ENCODE measurements around the gene EFEMP1. TPM values are rescaled to one million over a fixed set of nuclear protein-coding genes. Genes with fewer than 3 reads are reported as not detected.

Gene EFEMP1
- total RNA-seq, 1 donor: 0.42 TPM

GRCh38 chr2:55948176-55948923, 24.8 kb upstream of the EFEMP1 start:
- Histone ChIP-seq H3K4me1 (ENCODE audit: insufficient read depth, low read length) (no peaks in the 10 kb centered on the region), H3K4me3 (ENCODE audit: low read length) (no peak overlapping the region), H3K9me3 (ENCODE audit: low read depth, low read length) (no peaks in the 10 kb centered on the region), H3K27me3 (ENCODE audit: insufficient read depth, low read length) (no peaks in the 10 kb centered on the region)

GRCh38 chr2:55947752-55948151, 24.2 kb upstream of the EFEMP1 start:
- Histone ChIP-seq H3K4me3 (ENCODE audit: low read length) (no peak overlapping the region), H3K27me3 (ENCODE audit: insufficient read depth, low read length) (no peaks in the 10 kb centered on the region), H3K4me1 (ENCODE audit: insufficient read depth, low read length) (no peaks in the 10 kb centered on the region), H3K9me3 (ENCODE audit: low read depth, low read length) (no peaks in the 10 kb centered on the region)

- Histone ChIP-seq H3K27me3 (ENCODE audit: insufficient read depth, low read length) (no peaks in the 10 kb centered on the region), H3K4me3 (ENCODE audit: low read length) (no peak overlapping the region), H3K9me3 (ENCODE audit: low read depth, low read length) (no peaks in the 10 kb centered on the region), H3K4me1 (ENCODE audit: insufficient read depth, low read length) (no peaks in the 10 kb centered on the region)
These were observed 23.2 kb upstream of the EFEMP1 start for GRCh38 chr2:55946793-55947192.

GRCh38 chr2:55943466-55943865, 19.9 kb upstream of the EFEMP1 start:
- H3K9me3 ChIP-seq (ENCODE audit: low read depth, low read length): no peaks in the 10 kb centered on the region
- no peaks in the 10 kb centered on the region for H3K4me1 ChIP-seq (ENCODE audit: insufficient read depth, low read length)
- no peak overlapping the region for H3K4me3 ChIP-seq (ENCODE audit: low read length)
- no peaks in the 10 kb centered on the region for H3K27me3 ChIP-seq (ENCODE audit: insufficient read depth, low read length)

- Histone ChIP-seq H3K27me3 (ENCODE audit: insufficient read depth, low read length) (no peaks in the 10 kb centered on the region), H3K4me3 (ENCODE audit: low read length) (no peak overlapping the region), H3K4me1 (ENCODE audit: insufficient read depth, low read length) (no peaks in the 10 kb centered on the region)
These were observed 12.8 kb upstream of the EFEMP1 start for GRCh38 chr2:55936351-55936750.

GRCh38 chr2:55934337-55934736, 10.8 kb upstream of the EFEMP1 start:
- no peak overlapping the region for H3K4me3 ChIP-seq (ENCODE audit: low read length)
- no peaks in the 10 kb centered on the region for H3K27me3 ChIP-seq (ENCODE audit: insufficient read depth, low read length)
- H3K9me3 ChIP-seq (ENCODE audit: low read depth, low read length): no peaks in the 10 kb centered on the region
- no peaks in the 10 kb centered on the region for H3K4me1 ChIP-seq (ENCODE audit: insufficient read depth, low read length)

More at GRCh38 chr2:55936351-55936750, 12.8 kb upstream of the EFEMP1 start:
- H3K9me3 ChIP-seq (ENCODE audit: low read depth, low read length): no peaks in the 10 kb centered on the region

GRCh38 chr2:55932843-55933242, 9.3 kb upstream of the EFEMP1 start:
- Histone ChIP-seq H3K27me3 (ENCODE audit: insufficient read depth, low read length) (no peaks in the 10 kb centered on the region), H3K4me1 (ENCODE audit: insufficient read depth, low read length) (no peaks in the 10 kb centered on the region), H3K9me3 (ENCODE audit: low read depth, low read length) (no peaks in the 10 kb centered on the region), H3K4me3 (ENCODE audit: low read length) (no peak overlapping the region)

GRCh38 chr2:55931281-55931680, 7.7 kb upstream of the EFEMP1 start:
- Histone ChIP-seq H3K4me3 (ENCODE audit: low read length) (no peak overlapping the region), H3K9me3 (ENCODE audit: low read depth, low read length) (no peaks in the 10 kb centered on the region), H3K4me1 (ENCODE audit: insufficient read depth, low read length) (no peaks in the 10 kb centered on the region), H3K27me3 (ENCODE audit: insufficient read depth, low read length) (peaks cover 6% of the 10 kb centered on the region)

GRCh38 chr2:55929476-55929875, 5.9 kb upstream of the EFEMP1 start:
- Histone ChIP-seq H3K9me3 (ENCODE audit: low read depth, low read length) (no peaks in the 10 kb centered on the region), H3K4me1 (ENCODE audit: insufficient read depth, low read length) (no peaks in the 10 kb centered on the region), H3K4me3 (ENCODE audit: low read length) (no peak overlapping the region), H3K27me3 (ENCODE audit: insufficient read depth, low read length) (peaks cover 13% of the 10 kb centered on the region)

- H3K4me3 ChIP-seq (ENCODE audit: low read length): no peak overlapping the region
- peaks cover 38% of the 10 kb centered on the region for H3K27me3 ChIP-seq (ENCODE audit: insufficient read depth, low read length)
- no peaks in the 10 kb centered on the region for H3K4me1 ChIP-seq (ENCODE audit: insufficient read depth, low read length)
- H3K9me3 ChIP-seq (ENCODE audit: low read depth, low read length): no peaks in the 10 kb centered on the region
These were observed 3.4 kb upstream of the EFEMP1 start for GRCh38 chr2:55926974-55927373.

GRCh38 chr2:55926246-55926645, 2.7 kb upstream of the EFEMP1 start:
- Histone ChIP-seq H3K9me3 (ENCODE audit: low read depth, low read length) (no peaks in the 10 kb centered on the region), H3K4me3 (ENCODE audit: low read length) (no peak overlapping the region), H3K27me3 (ENCODE audit: insufficient read depth, low read length) (peaks cover 45% of the 10 kb centered on the region), H3K4me1 (ENCODE audit: insufficient read depth, low read length) (no peaks in the 10 kb centered on the region)

GRCh38 chr2:55923982-55924321, 370 bp upstream of the EFEMP1 start:
- Histone ChIP-seq H3K27me3 (ENCODE audit: insufficient read depth, low read length) (peaks cover 51% of the 10 kb centered on the region), H3K9me3 (ENCODE audit: low read depth, low read length) (no peaks in the 10 kb centered on the region), H3K4me1 (ENCODE audit: insufficient read depth, low read length) (no peaks in the 10 kb centered on the region), H3K4me3 (ENCODE audit: low read length) (no peak overlapping the region)

- no peak overlapping the region for H3K4me3 ChIP-seq (ENCODE audit: low read length)
- no peaks in the 10 kb centered on the region for H3K9me3 ChIP-seq (ENCODE audit: low read depth, low read length)
- peaks cover 51% of the 10 kb centered on the region for H3K27me3 ChIP-seq (ENCODE audit: insufficient read depth, low read length)
- no peaks in the 10 kb centered on the region for H3K4me1 ChIP-seq (ENCODE audit: insufficient read depth, low read length)
These were observed 1.2 kb downstream of the EFEMP1 start for GRCh38 chr2:55922291-55922907.

GRCh38 chr2:55919574-55919973, 4.0 kb downstream of the EFEMP1 start:
- H3K9me3 ChIP-seq (ENCODE audit: low read depth, low read length): no peaks in the 10 kb centered on the region
- peaks cover 39% of the 10 kb centered on the region for H3K27me3 ChIP-seq (ENCODE audit: insufficient read depth, low read length)
- H3K4me3 ChIP-seq (ENCODE audit: low read length): no peak overlapping the region
- H3K4me1 ChIP-seq (ENCODE audit: insufficient read depth, low read length): no peaks in the 10 kb centered on the region

GRCh38 chr2:55918856-55919255, 4.7 kb downstream of the EFEMP1 start:
- H3K4me3 ChIP-seq (ENCODE audit: low read length): no peak overlapping the region
- H3K9me3 ChIP-seq (ENCODE audit: low read depth, low read length): no peaks in the 10 kb centered on the region
- peaks cover 32% of the 10 kb centered on the region for H3K27me3 ChIP-seq (ENCODE audit: insufficient read depth, low read length)
- no peaks in the 10 kb centered on the region for H3K4me1 ChIP-seq (ENCODE audit: insufficient read depth, low read length)
